Hepatocyte (in vitro differentiated cells): ENCODE data around the gene SV2C. TPM values are rescaled to one million over a fixed set of nuclear protein-coding genes. Genes with fewer than 3 reads are reported as not detected.

Experiments
- DNase-seq: peaks from one replicate; pipeline ENCODE4 v3.0.0-alpha.2; 2016; ENCODE audit warnings: low spot score
- H2AFZ ChIP-seq: fragments of 200-600 bp; sonication (generic); 2 replicates; pipeline ENCODE4 v1.6.0; 2016; ENCODE audit warnings: antibody characterized with exemption, mild to moderate bottlenecking
- H3K27ac ChIP-seq: fragments of 200-600 bp; sonication (generic); 2 replicates; pipeline ENCODE4 v1.5.1; 2016; ENCODE audit warnings: mild to moderate bottlenecking
- H3K27me3 ChIP-seq: fragments of 200-600 bp; sonication (generic); 2 replicates; pipeline ENCODE4 v1.6.1; 2016
- H3K36me3 ChIP-seq: fragments of 200-600 bp; sonication (generic); replicated peaks from 2 replicates; pipeline ENCODE4 v1.5.1; 2016; ENCODE audit warnings: low read depth; ENCODE audit not compliant: insufficient read depth
- H3K4me1 ChIP-seq: fragments of 200-600 bp; sonication (generic); 2 replicates; pipeline ENCODE4 v1.5.1; 2016; ENCODE audit warnings: mild to moderate bottlenecking, moderate library complexity; ENCODE audit not compliant: insufficient read depth
- H3K4me2 ChIP-seq: fragments of 200-600 bp; sonication (generic); 2 replicates; pipeline ENCODE4 v1.6.0; 2016
- H3K4me3 ChIP-seq: fragments of 200-600 bp; sonication (generic); 2 replicates; pipeline ENCODE4 v1.5.1; 2016; ENCODE audit warnings: mild to moderate bottlenecking
- H3K79me2 ChIP-seq: fragments of 200-600 bp; sonication (generic); 2 replicates; pipeline ENCODE4 v1.6.0; 2017; ENCODE audit warnings: mild to moderate bottlenecking
- H3K9me2 ChIP-seq: fragments of 200-600 bp; sonication (generic); replicated peaks from 2 replicates; pipeline ENCODE4 v1.6.0; 2017; ENCODE audit warnings: mild to moderate bottlenecking; ENCODE audit not compliant: insufficient read depth
- H3K9me3 ChIP-seq: fragments of 200-600 bp; sonication (generic); 2 replicates; pipeline ENCODE4 v1.5.1; 2016; ENCODE audit warnings: low read depth, mild to moderate bottlenecking
- H4K20me1 ChIP-seq: fragments of 200-600 bp; sonication (generic); 2 replicates; pipeline ENCODE4 v1.6.0; 2016; ENCODE audit warnings: mild to moderate bottlenecking; ENCODE audit not compliant: insufficient read depth, poor library complexity, severe bottlenecking
- CTCF ChIP-seq: fragments of 200-600 bp; sonication (generic); IDR thresholded peaks from 2 replicates; pipeline ENCODE4 v1.5.1; 2016; ENCODE audit warnings: antibody characterized with exemption, mild to moderate bottlenecking; ENCODE audit not compliant: poor library complexity
- EZH2 ChIP-seq: fragments of 200-600 bp; sonication (generic); IDR thresholded peaks from 2 replicates; pipeline ENCODE4 v1.6.1; 2016; ENCODE audit warnings: antibody characterized with exemption, mild to moderate bottlenecking, borderline replicate concordance
- EZH2phosphoT487 ChIP-seq: fragments of 200-600 bp; sonication (generic); IDR thresholded peaks from one replicate; pipeline ENCODE4 v1.6.1; 2018; ENCODE audit warnings: antibody characterized with exemption, mild to moderate bottlenecking, low read depth, moderate library complexity; ENCODE audit not compliant: unreplicated experiment, severe bottlenecking
- WGBS: methylation state at CpG from one replicate; pipeline ENCODE4 v1.1.6; 2016; ENCODE audit warnings: low lambda C conversion rate; ENCODE audit errors: missing lambda C conversion rate; 5-methylcytosine and 5-hydroxymethylcytosine counted together
- polyA plus RNA-seq: library from polyadenylated mRNA; unstranded; fragments of >200 nt; fragmentation: Nextera tagmentation; extraction: Ambion mirVana; gene quantifications from 2 replicates; pipeline ENCODE4 v1.2.1, GENCODE V29; 2016
- total RNA-seq: library from RNA; depleted of rRNA; stranded (reverse); fragments of >200 nt; gene quantifications from 2 replicates; pipeline ENCODE4 v1.2.3, GENCODE V29; 2014

SV2C gene
- total and polyA plus RNA-seq, 2 experiments from 2014 or later, result under 0.01 to 0.05 TPM

GRCh38 chr5:76342474-76342873 is 259.3 kb downstream of the SV2C start:
- Histone ChIP-seq H3K4me2 (no peak overlapping the region), H3K9me2 (no peaks in the 10 kb centered on the region), H3K79me2 (no peaks in the 10 kb centered on the region), H2AFZ (no peak overlapping the region), H3K36me3 (no peaks in the 10 kb centered on the region), H3K4me1 (peaks cover 3% of the 10 kb centered on the region), H3K9me3 (no peaks in the 10 kb centered on the region), H3K27ac (no peak overlapping the region), H3K4me3 (no peak overlapping the region), H3K27me3 (no peaks in the 10 kb centered on the region), H4K20me1 (no peaks in the 10 kb centered on the region)
- no peak for DNase-seq
- WGBS, result 83% methylated on average over 1 of the region's 1 CpG
- TF ChIP-seq EZH2phosphoT487, result no peak
- TF ChIP-seq CTCF, result no peak
- TF ChIP-seq EZH2, result no peak

GRCh38 chr5:76345582-76345981 is 262.4 kb downstream of the SV2C start:
- no peak for DNase-seq
- Histone ChIP-seq H3K9me2 (no peaks in the 10 kb centered on the region), H4K20me1 (no peaks in the 10 kb centered on the region), H3K27me3 (no peaks in the 10 kb centered on the region), H2AFZ (no peak overlapping the region), H3K79me2 (no peaks in the 10 kb centered on the region), H3K4me3 (no peak overlapping the region), H3K4me2 (no peak overlapping the region), H3K4me1 (no peaks in the 10 kb centered on the region), H3K9me3 (no peaks in the 10 kb centered on the region), H3K36me3 (no peaks in the 10 kb centered on the region), H3K27ac (no peak overlapping the region)
- no peak for TF ChIP-seq CTCF
- TF ChIP-seq EZH2phosphoT487, result no peak
- no peak for TF ChIP-seq EZH2
- WGBS, result 100% methylated on average over 1 of the region's 1 CpG

GRCh38 chr5:76351176-76351575 is 268.0 kb downstream of the SV2C start:
- Histone ChIP-seq H3K27ac (no peak overlapping the region), H4K20me1 (no peaks in the 10 kb centered on the region), H3K27me3 (no peaks in the 10 kb centered on the region), H3K9me3 (no peaks in the 10 kb centered on the region), H3K9me2 (no peaks in the 10 kb centered on the region), H3K4me2 (no peak overlapping the region), H3K79me2 (no peaks in the 10 kb centered on the region), H3K36me3 (no peaks in the 10 kb centered on the region), H3K4me3 (no peak overlapping the region), H2AFZ (no peak overlapping the region), H3K4me1 (no peaks in the 10 kb centered on the region)
- 75% methylated on average over 4 of the region's 4 CpGs for WGBS
- no peak for TF ChIP-seq CTCF
- TF ChIP-seq EZH2, result no peak
- no peak for TF ChIP-seq EZH2phosphoT487
- DNase-seq, result no peak

- no peak overlapping the region for H3K27ac ChIP-seq
- H3K79me2 ChIP-seq, result no peaks in the 10 kb centered on the region
- no peak for TF ChIP-seq EZH2
- no peak for TF ChIP-seq CTCF
- no peak for TF ChIP-seq EZH2phosphoT487
- 82% methylated on average over 8 of the region's 8 CpGs for WGBS
- H3K36me3 ChIP-seq, result no peaks in the 10 kb centered on the region
- no peaks in the 10 kb centered on the region for H3K27me3 ChIP-seq
- no peaks in the 10 kb centered on the region for H3K4me1 ChIP-seq
- no peaks in the 10 kb centered on the region for H3K9me3 ChIP-seq
- no peaks in the 10 kb centered on the region for H3K9me2 ChIP-seq
- DNase-seq, result no peak
- no peak overlapping the region for H3K4me2 ChIP-seq
- no peak overlapping the region for H3K4me3 ChIP-seq
- H2AFZ ChIP-seq, result no peak overlapping the region
- no peaks in the 10 kb centered on the region for H4K20me1 ChIP-seq
Measured at GRCh38 chr5:76351577-76351976, 268.4 kb downstream of the SV2C start.
